ENCODE results near the gene CHD2. TPM values are rescaled to one million over a fixed set of nuclear protein-coding genes. Genes with fewer than 3 reads are reported as not detected.
"Not testable (repeated sequence)": the region's sequence is repeated elsewhere in the genome, so short reads cannot be mapped to it uniquely, and the experiment has no call there.

The CHD2 gene
- total RNA-seq, 1 donor from 2014 or later: 59.7 TPM

DNA sequence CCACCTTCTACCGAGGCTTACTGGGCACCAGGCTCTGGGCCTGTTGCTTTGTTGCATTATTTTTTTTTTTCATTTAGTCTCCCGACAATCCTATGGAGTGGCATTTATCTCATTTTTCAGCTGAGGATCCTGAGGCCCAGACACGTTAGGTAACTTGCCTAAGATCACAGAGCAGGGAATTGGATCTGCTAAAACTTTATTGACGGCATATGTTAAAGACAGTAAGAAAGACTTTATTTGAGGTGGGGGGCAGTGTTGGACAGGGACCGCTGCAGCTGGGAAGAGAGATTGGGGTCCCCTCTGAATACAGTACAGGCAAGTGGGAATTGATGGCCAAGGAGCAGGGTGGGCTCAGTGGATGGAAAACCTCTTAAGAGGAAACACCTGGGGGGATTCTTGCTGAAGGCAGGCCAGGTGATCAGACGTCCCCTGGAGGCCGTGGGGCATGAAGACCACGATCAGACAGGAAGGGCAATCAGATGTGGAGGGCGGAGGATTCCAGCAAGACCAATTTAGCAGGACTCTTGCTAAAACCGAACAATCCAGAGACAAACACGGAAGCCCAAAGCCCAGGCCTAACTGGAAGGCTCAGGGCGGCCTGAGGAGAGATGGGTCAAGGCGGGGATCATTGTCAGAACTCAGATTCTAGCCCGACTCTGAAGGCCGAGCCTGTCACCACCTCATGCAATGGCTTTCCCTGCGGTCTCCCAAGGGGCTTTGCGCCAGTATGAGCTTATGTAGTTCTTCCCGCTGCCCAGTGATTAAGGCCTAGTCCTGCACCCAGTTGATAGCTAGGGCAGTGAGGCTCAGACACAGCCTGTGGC, 135.2 kb downstream of the CHD2 start:
- no peak overlapping the region for H3K27ac Mint-ChIP-seq (ENCODE audit: unreplicated experiment)
- H3K4me3 Mint-ChIP-seq (ENCODE audit: unreplicated experiment): no peak overlapping the region

DNA sequence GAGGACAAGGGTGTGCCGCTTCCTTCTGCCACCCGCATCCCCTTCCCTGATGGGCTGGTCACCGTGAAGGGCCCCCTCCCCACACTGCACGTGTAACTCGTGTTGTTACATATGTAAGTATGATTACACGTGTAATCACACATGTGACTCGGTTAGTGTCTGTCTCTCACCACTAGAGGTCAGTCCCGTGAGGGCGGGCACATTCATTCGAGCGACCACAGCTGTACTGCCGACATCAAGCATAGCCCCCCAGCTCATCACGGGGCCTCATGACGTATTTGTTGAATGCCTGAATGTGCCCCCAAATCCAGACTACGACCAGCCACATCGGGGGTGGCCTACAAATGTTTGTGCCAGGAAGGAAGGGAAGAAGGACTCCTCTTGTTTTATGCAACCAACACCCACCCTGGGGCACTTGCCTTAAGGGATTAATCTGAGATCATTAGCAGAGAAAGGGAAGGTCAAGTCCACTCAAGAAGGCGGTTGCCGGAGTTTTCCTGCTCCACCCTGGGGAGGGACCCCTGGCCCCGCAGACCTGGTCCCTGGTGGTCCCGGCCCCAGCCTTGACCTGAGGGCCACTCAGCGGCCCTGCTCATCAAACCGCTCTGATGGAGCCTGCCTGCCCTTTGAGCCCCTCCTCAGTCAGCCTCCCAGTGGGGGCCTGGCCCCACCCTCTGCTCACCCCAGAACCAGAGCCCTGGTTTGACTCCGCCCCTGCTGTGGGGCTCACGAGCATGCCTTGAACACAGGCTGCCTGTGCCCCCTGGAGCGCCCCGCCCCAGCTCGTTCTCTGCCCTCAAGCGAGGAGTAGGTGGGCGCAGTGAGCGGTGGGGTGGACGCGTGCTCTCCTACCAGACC, 136.1 kb downstream of the CHD2 start:
- Mint-ChIP-seq H3K27ac (ENCODE audit: unreplicated experiment) (no peak overlapping the region), H3K27me3 (ENCODE audit: low read depth) (no peaks in the 10 kb centered on the region), H3K36me3 (ENCODE audit: low read depth) (no peaks in the 10 kb centered on the region), H3K4me1 (ENCODE audit: low read depth) (peaks cover 14% of the 10 kb centered on the region), H3K4me3 (ENCODE audit: unreplicated experiment) (no peak overlapping the region), H3K9me3 (ENCODE audit: low read depth) (peaks cover 4% of the 10 kb centered on the region)
- no peak for DNase-seq (ENCODE audit: low spot score)
- TF ChIP-seq, protein P1, sequence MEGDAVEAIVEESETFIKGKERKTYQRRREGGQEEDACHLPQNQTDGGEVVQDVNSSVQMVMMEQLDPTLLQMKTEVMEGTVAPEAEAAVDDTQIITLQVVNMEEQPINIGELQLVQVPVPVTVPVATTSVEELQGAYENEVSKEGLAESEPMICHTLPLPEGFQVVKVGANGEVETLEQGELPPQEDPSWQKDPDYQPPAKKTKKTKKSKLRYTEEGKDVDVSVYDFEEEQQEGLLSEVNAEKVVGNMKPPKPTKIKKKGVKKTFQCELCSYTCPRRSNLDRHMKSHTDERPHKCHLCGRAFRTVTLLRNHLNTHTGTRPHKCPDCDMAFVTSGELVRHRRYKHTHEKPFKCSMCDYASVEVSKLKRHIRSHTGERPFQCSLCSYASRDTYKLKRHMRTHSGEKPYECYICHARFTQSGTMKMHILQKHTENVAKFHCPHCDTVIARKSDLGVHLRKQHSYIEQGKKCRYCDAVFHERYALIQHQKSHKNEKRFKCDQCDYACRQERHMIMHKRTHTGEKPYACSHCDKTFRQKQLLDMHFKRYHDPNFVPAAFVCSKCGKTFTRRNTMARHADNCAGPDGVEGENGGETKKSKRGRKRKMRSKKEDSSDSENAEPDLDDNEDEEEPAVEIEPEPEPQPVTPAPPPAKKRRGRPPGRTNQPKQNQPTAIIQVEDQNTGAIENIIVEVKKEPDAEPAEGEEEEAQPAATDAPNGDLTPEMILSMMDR (IDR thresholded peaks at IDR 0.05): peak; percentile 84

More for the DNA sequence above, 135.2 kb downstream of the CHD2 start:
- Mint-ChIP-seq H3K4me1 (ENCODE audit: low read depth) (peaks cover 19% of the 10 kb centered on the region), H3K36me3 (ENCODE audit: low read depth) (no peaks in the 10 kb centered on the region), H3K27me3 (ENCODE audit: low read depth) (no peaks in the 10 kb centered on the region), H3K9me3 (ENCODE audit: low read depth) (peaks cover 4% of the 10 kb centered on the region)
- no peak for DNase-seq (ENCODE audit: low spot score)
- TF ChIP-seq, protein P1 (IDR thresholded peaks at IDR 0.05): no peak

GRCh38 chr15:93036951-93037819, 137.1 kb downstream of the CHD2 start:
- H3K4me3 Mint-ChIP-seq (ENCODE audit: unreplicated experiment): no peak overlapping the region
- DNase-seq (ENCODE audit: low spot score): peak; percentile 68
- H3K4me1 Mint-ChIP-seq (ENCODE audit: low read depth): peaks cover 14% of the 10 kb centered on the region
- no peaks in the 10 kb centered on the region for H3K36me3 Mint-ChIP-seq (ENCODE audit: low read depth)
- TF ChIP-seq, protein P1 (IDR thresholded peaks at IDR 0.05): peak; percentile 71
- no peaks in the 10 kb centered on the region for H3K27me3 Mint-ChIP-seq (ENCODE audit: low read depth)
- peak overlapping the region; percentile 13 for H3K27ac Mint-ChIP-seq (ENCODE audit: unreplicated experiment)
- peaks cover 4% of the 10 kb centered on the region for H3K9me3 Mint-ChIP-seq (ENCODE audit: low read depth)

GRCh38 chr15:93037820-93038705, 137.9 kb downstream of the CHD2 start:
- Mint-ChIP-seq H3K27ac (ENCODE audit: unreplicated experiment) (peak overlapping the region; percentile 13), H3K27me3 (ENCODE audit: low read depth) (no peaks in the 10 kb centered on the region), H3K36me3 (ENCODE audit: low read depth) (peaks cover 4% of the 10 kb centered on the region), H3K4me1 (ENCODE audit: low read depth) (peaks cover 14% of the 10 kb centered on the region), H3K4me3 (ENCODE audit: unreplicated experiment) (no peak overlapping the region), H3K9me3 (ENCODE audit: low read depth) (peaks cover 4% of the 10 kb centered on the region)
- TF ChIP-seq, protein P1 (IDR thresholded peaks at IDR 0.05): peak; percentile 9
- no peak for DNase-seq (ENCODE audit: low spot score)

DNA sequence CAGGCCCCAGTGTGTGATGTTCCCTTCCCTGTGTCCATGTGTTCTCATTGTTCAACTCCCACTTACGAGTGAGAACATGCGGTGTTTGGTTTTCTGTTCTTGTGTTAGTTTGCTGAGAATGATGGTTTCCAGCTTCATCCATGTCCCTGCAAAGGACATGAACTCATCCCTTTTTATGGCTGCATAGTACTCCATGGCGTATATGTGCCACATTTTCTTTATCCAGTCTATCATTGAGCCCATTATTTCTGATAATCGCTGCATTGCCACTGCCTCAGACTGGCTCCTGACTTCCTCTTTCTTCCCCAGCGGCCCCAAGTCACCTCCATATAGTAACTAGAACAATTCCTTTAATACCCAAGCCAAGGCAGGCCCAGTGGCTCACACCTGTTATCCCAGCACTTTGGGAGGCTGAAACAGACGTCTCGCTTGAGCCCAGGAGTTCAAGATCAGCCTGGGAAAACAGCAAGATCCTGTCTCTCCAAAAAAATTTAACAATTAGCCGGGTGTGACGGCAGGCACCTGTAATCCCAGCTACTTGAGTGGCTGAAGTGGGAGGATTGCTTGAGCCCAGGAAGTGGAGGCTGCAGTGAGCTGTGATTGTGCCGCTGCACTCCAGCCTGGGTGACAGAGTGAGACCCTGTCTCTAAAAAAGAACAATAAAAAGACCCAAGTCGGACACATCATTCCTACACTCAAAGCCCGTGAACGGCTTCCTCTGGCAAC, 139.6 kb downstream of the CHD2 start:
- not testable (repeated sequence) for H3K4me3 Mint-ChIP-seq (ENCODE audit: unreplicated experiment)

More for the DNA sequence above, 139.6 kb downstream of the CHD2 start:
- peaks cover 14% of the 10 kb centered on the region for H3K4me1 Mint-ChIP-seq (ENCODE audit: low read depth)
- not testable (repeated sequence) for H3K27ac Mint-ChIP-seq (ENCODE audit: unreplicated experiment); H3K9me3 Mint-ChIP-seq (ENCODE audit: low read depth); H3K27me3 Mint-ChIP-seq (ENCODE audit: low read depth); DNase-seq (ENCODE audit: low spot score)
- H3K36me3 Mint-ChIP-seq (ENCODE audit: low read depth): peaks cover 12% of the 10 kb centered on the region
